ENCODE measurements around the gene IGSF22. TPM values are rescaled to one million over a fixed set of nuclear protein-coding genes. Genes with fewer than 3 reads are reported as not detected.

IGSF22 gene
- total and polyA plus RNA-seq, 2 of the 13 experiments (the other 11 are each of a cell fraction or from before 2014, with no cell fraction given), result not detected

- in situ Hi-C loops (cut with HindIII; ENCODE audit: extremely low pct_ligation_motif_present, low pct_unique_long_range_greater_than_20kb), result no loop called here
- intact Hi-C loops (cut with micrococcal nuclease; ENCODE audit: unreplicated experiment), result no loop called here
- no peaks in the 10 kb centered on the region for H3K79me2 ChIP-seq (ENCODE audit: insufficient read depth, low read length)
- no peak overlapping the region for H3K27ac ChIP-seq (ENCODE audit: extremely low read length, insufficient read depth, low read length)
- no peak overlapping the region for H2AFZ ChIP-seq (ENCODE audit: low read length)
- TF ChIP-seq ZNF296 (CRISPR knock-in tag; conservative IDR thresholded peaks at IDR 0.05) (no peak), RERE (CRISPR knock-in tag; IDR thresholded peaks at IDR 0.05; ENCODE audit: low read depth) (no peak), HMGXB4 (CRISPR knock-in tag; IDR thresholded peaks at IDR 0.05; ENCODE audit: borderline replicate concordance in 1 of 2, low read depth in 1 of 2) (no peak), ARID2 (CRISPR knock-in tag; IDR thresholded peaks at IDR 0.05; ENCODE audit: borderline replicate concordance) (no peak), RNF2 (conservative IDR thresholded peaks at IDR 0.05; ENCODE audit: low read depth) (no peak), SNAI1 (CRISPR knock-in tag; IDR thresholded peaks at IDR 0.05; ENCODE audit: borderline replicate concordance) (no peak), KDM4B (CRISPR knock-in tag; IDR thresholded peaks at IDR 0.05) (no peak), TFE3 (CRISPR knock-in tag; IDR thresholded peaks at IDR 0.05) (no peak), SNAPC2 (CRISPR knock-in tag; IDR thresholded peaks at IDR 0.05) (no peak), RBAK (CRISPR knock-in tag; IDR thresholded peaks at IDR 0.05) (no peak)
- no peak overlapping the region for H3K4me3 ChIP-seq (replicated peaks in 1 of 3; ENCODE audit: insufficient read depth in 1 of 3, low read depth in 2 of 3, low read length in 3 of 3)
- ATAC-seq (no peak), DNase-seq (ENCODE audit: low spot score) (no peak), FAIRE-seq (no peak)
- ChIA-PET POLR2A (no interaction called here), CTCF (ENCODE audit: low intra/inter-chr PET ratio, low total read pairs) (no interaction called here)
- WGBS (ENCODE audit: low lambda C conversion rate), result 5% methylated on average over 11 of the region's 15 CpGs
- H3K27me3 ChIP-seq (ENCODE audit: control insufficient read depth in 1 of 2, insufficient read depth in 2 of 2, low read length in 2 of 2), result peaks cover 9 to 57% of the 10 kb centered on the region in 2 experiments; a peak in 4 of 5 replicates
- no peaks in the 10 kb centered on the region for H3K36me3 ChIP-seq (replicated peaks in 1 of 2; ENCODE audit: control insufficient read depth in 1 of 2, insufficient read depth in 2 of 2, low read length in 2 of 2)
- H4K20me1 ChIP-seq (ENCODE audit: insufficient read depth, low read length), result no peaks in the 10 kb centered on the region
- no peaks in the 10 kb centered on the region for H3K4me1 ChIP-seq (ENCODE audit: insufficient read depth, low read length)
- no peaks in the 10 kb centered on the region for H3K9me3 ChIP-seq (ENCODE audit: low read length)
- BruUV-seq (replicated peaks), result no TSS peak
- no peak overlapping the region for H3K9ac ChIP-seq (ENCODE audit: insufficient read depth, low read depth, low read length)
- H3K4me2 ChIP-seq (ENCODE audit: low read depth, low read length), result no peak overlapping the region
Measured at GRCh38 chr11:18743900-18744514, 18.0 kb upstream of the IGSF22 start.

Data from HepG2 (cell line).